RWPE1 (cell line): ENCODE results near the gene MYOC.
"Not testable (repeated sequence)": the region's sequence is repeated elsewhere in the genome, so short reads cannot be mapped to it uniquely, and the experiment has no call there.

Experiments
- CTCF ChIA-PET: fragments of 350-600 bp; sonication (Branson Sonifier 250); formaldehyde crosslinking; extraction: SDS; loops from one replicate; lab custom pipeline; 2021; lab: Yijun Ruan, JAX
- POLR2A ChIA-PET: fragments of 400-600 bp; formaldehyde crosslinking; extraction: SDS; loops from one replicate; lab custom pipeline; 2020; ENCODE audit warnings: antibody characterized with exemption; ENCODE audit not compliant: low non-redundant PET; lab: Yijun Ruan, JAX
- DNase-seq: peaks from one replicate; pipeline ENCODE4 v3.0.0; 2012; ENCODE audit warnings: low spot score
- H3K27ac ChIP-seq: fragments of 450-650 bp; 2 replicates; pipeline ENCODE4 v1.5.1; 2017
- TF ChIP-seq, protein P1 (sequence below): fragments of 450-650 bp; conservative IDR thresholded peaks from 2 replicates; pipeline ENCODE4 v1.5.1; 2017; ENCODE audit warnings: low read depth, mild to moderate bottlenecking

MYOC gene

DNA sequence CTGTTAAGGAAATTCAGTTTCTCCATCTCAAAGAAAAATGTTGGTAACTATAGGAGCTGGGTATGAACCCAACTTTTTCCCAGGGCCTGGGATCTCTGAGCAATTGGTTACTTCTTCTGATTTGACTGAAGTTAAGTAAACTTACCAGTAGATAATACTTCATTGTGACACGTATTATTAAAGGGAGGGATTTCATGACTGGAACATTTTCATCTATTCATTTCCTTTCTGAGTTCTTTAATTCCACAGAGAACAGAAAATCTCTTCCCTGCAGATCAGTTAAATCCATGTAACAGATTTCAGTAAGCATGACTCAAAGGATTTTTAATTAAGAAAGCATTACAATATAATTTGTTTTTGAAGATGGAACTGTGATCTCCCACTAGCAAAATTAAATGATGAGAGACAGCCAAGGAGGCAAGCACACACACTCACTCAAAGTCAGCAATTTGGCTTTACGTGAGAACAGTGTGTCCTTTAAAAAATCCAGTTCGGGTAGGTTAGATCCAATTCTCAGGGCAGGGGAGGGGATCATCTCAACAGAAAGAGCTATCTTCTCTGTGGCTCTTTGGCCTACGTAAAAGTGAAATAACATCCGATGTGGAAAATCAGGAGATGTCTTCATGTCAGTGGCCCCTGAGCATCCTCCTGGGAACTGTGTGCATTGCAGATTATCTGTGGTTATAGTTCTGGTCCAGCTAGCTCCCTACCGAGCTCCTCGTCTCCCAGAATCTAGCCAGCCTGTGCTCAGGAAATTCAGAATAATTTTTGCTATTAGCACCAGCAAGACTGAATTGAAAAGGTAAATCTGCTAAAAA, 10.8 kb upstream of the MYOC start:
- no peak for DNase-seq
- TF ChIP-seq, protein P1, sequence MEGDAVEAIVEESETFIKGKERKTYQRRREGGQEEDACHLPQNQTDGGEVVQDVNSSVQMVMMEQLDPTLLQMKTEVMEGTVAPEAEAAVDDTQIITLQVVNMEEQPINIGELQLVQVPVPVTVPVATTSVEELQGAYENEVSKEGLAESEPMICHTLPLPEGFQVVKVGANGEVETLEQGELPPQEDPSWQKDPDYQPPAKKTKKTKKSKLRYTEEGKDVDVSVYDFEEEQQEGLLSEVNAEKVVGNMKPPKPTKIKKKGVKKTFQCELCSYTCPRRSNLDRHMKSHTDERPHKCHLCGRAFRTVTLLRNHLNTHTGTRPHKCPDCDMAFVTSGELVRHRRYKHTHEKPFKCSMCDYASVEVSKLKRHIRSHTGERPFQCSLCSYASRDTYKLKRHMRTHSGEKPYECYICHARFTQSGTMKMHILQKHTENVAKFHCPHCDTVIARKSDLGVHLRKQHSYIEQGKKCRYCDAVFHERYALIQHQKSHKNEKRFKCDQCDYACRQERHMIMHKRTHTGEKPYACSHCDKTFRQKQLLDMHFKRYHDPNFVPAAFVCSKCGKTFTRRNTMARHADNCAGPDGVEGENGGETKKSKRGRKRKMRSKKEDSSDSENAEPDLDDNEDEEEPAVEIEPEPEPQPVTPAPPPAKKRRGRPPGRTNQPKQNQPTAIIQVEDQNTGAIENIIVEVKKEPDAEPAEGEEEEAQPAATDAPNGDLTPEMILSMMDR: no peak
- ChIA-PET POLR2A (no interaction called here), CTCF (interaction anchor here (0.6 kb wide), 1 partner anchor 418 kb away, joined by 3 read pairs; no protein-coding TSS in a partner anchor)
- H3K27ac ChIP-seq: no peak overlapping the region

DNA sequence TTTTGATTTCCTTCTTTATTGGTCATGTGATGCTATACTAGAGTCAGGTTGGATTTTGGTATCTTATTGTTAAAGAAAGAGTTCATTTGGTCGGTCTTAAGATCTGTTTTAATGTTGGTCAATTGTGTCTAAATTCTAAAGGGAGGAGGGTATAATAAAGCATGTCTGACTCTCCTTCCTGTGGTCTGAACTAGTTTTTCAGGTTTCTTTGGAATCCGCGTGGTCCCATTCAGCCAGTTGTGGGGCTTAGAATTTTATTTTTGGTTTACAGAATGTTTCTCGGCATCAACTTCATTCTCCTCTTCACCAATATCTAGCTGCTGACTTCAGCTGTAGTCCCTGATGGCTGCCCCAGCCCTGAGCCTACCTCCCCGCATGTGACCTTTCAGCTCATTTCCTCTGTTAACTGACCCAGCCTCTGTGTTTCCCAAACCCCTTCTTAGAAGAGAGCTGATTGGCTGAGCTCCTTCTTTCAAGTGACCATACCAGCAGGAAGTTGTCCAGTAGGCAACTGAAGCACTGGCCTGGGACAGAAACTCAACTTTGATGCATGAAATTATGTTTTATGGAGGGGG, 8.7 kb upstream of the MYOC start:
- CTCF ChIA-PET: interaction anchor here (0.7 kb wide), 1 partner anchor 82 kb away, joined by 3 read pairs; no protein-coding TSS in a partner anchor
- POLR2A ChIA-PET: no interaction called here

DNA sequence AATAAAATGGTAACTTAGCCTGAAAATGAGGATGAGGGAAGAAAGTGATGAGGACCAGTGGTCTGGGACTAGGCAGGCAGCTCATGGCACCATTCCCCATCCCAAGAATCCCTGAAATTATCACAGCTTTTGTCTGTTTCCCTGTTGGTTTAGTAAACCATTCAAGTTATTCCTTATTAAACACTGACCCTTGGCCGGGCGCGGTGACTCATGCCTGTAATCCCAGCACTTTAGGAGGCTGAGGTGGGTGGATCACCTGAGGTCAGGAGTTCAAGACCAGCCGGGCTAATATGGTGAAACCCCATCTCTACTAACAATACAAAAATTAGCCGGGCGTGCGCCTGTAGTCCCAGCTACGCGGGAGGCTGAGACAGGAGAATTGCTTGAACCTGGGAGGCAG, 3.7 kb upstream of the MYOC start:
- POLR2A ChIA-PET, H3K27ac ChIP-seq, DNase-seq: not testable (repeated sequence)
- CTCF ChIA-PET: interaction anchor here (0.9 kb wide), 1 partner anchor 11 kb away, joined by 3 read pairs; no protein-coding TSS in a partner anchor

More for the DNA sequence above, 8.7 kb upstream of the MYOC start:
- H3K27ac ChIP-seq: no peak overlapping the region
- DNase-seq: no peak
- TF ChIP-seq, protein P1: no peak

DNA sequence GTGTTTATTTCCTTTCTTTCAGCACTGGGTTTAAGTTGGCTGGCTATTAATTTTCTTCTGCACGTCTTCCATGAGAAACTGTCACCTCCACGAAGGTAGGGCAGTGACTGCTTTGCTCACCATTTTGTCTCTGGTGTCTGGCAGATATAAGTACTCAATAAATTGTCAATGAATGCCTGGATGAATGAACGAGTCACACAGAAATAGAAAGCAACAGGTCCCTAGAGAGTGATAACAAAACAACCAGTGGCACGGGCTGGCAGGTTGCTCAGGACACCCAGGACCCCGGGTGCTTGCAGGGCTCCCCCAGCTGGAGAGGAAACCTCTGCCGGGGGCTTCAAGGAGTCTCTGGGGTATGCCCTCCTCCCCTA, 3.2 kb upstream of the MYOC start:
- ChIA-PET CTCF (interaction anchor here (0.9 to 1.8 kb wide), 2 partner anchors 11 to 96 kb away, joined by 4 to 5 read pairs; no protein-coding TSS in a partner anchor), POLR2A (no interaction called here)
- TF ChIP-seq, protein P1: no peak
- DNase-seq: no peak
- no peak overlapping the region for H3K27ac ChIP-seq

DNA sequence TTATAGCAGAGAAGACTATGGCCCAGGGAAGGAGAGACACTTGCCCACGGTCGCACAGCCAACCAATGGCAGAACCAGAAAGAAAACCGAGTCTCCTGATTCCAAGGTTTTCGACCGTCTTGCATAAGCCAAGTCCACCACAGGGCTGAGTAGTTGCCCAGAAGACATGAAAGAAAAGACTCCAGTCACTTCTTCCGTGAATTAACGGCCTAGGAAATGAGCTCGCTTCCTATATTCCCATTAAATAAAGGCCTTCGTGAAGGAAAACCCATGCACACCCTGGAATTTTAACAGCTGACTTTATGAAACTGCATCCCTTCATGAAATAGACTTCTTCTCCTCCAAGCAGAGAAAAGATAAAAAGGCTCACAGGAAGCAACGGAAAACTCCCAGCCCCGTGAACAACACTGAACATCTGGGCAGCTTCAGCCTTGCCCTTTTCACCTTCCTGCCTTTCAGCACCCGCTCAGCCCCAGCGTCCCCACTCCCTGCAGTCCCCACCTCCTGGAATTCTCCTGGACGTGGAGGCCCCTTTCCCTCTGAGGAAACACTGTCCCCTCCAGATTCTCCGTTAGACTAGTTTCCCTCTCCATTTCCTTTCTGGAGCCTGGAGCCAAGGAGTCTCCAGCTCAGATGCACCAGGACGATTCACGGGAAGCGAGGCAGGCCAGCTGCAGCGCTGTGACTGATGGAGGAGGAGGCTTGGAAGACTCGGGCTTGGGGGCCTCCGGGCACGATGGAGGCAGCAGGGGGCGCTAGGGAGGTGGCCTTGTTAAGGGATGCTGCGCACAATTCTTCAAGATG, 2.7 kb upstream of the MYOC start:
- ChIA-PET POLR2A (no interaction called here), CTCF (interaction anchor here (0.6 to 1.8 kb wide), 3 partner anchors 10 to 97 kb away, joined by 3 to 5 read pairs (median 4); no protein-coding TSS in a partner anchor)
- DNase-seq: no peak
- no peak overlapping the region for H3K27ac ChIP-seq
- TF ChIP-seq, protein P1: 0 out of 2 replicates have a peak, but pooled peaks have one; percentile 7

DNA sequence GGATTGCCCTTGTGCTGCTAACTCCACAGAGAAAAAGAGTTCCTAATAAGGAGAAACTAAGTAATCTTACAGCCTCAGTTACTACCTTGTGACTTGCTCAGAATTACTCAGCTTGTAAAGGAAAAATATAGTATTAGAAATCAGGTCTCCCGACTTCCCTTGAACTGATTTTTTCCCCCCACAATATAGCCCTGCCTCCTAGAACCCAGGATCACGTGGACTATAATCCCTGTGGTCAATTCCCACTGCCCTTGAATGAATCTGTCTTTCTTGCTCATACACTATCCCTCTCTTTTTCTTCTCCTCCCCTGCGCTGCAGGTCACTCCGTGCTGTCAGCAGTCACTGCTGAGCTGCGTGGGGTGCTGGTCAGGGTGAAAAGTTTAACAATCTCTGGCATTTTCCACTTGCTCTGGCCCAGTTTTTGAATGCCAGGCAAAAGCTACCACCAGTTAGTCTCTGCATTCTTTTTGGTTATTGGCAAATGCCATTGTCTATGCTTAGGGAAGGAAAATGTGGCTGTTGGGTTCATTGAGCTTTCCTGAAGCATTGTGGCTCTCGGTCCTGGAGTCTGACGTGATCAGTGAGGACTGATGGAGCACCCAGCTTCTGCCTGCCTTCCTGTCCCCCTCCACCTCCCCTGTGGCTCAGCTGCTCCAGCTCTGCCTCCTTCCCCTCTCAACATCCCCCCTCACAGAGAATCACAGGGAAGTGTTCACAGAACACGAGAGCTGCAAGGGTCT, 1.9 kb upstream of the MYOC start:
- POLR2A ChIA-PET: no interaction called here
- CTCF ChIA-PET: interaction anchor here (0.6 to 1.8 kb wide), 2 partner anchors 9 to 37 kb away, joined by 3 to 5 read pairs; no protein-coding TSS in a partner anchor
- DNase-seq: no peak
- no peak overlapping the region for H3K27ac ChIP-seq
- TF ChIP-seq, protein P1: no peak
